Adrenal gland (tissue), 12 donors: Measurements from ENCODE around the gene LSM14B. TPM values are rescaled to one million over a fixed set of nuclear protein-coding genes. Genes with fewer than 3 reads are reported as not detected.
A peak's percentile ranks its signal among the peaks of the same experiment; 100 is the strongest.

Experiments
- DNase-seq, 7 donors: peaks; one replicate each; pipeline ENCODE4 v3.0.0-alpha.2; 2019 to 2020
- H3K27ac ChIP-seq, 5 donors: fragments of 200-600 bp; sonication (generic) in 4 of 5; 1 replicate in 3 of 5; 2 replicates in 2 of 5; pipeline versions ENCODE4 v1.5.1 to v1.8.0; 2016 to 2020; ENCODE audit warnings: mild to moderate bottlenecking in 1 of 5
- H3K27me3 ChIP-seq: fragments of 200-600 bp; 2 replicates; pipeline ENCODE4 v1.8.0; 2021
- H3K36me3 ChIP-seq, 2 donors: fragments of 200-600 bp; replicated peaks in 1 of 2; 1 replicate in 1 of 2; 2 replicates in 1 of 2; pipeline versions ENCODE4 v1.5.1 to v1.8.0; 2018 to 2022
- H3K4me1 ChIP-seq, 2 donors: fragments of 200-600 bp; replicated peaks in 1 of 2; 1 replicate in 1 of 2; 2 replicates in 1 of 2; pipeline versions ENCODE4 v1.5.1 to v1.8.0; 2018 to 2021
- H3K4me3 ChIP-seq, 4 donors: fragments of 200-600 bp; sonication (generic) in 3 of 4; one replicate each; pipeline ENCODE4 v1.5.1; 2016 to 2018
- H3K9me3 ChIP-seq, 3 donors: fragments of 200-600 bp; sonication (generic) in 1 of 3; replicated peaks in 1 of 3; 1 replicate in 2 of 3; 2 replicates in 1 of 3; pipeline versions ENCODE4 v1.5.1 to v1.8.0; 2016 to 2021
- POLR2A ChIP-seq, 2 donors: fragments of 450-650 bp; IDR thresholded peaks; one replicate each; pipeline ENCODE4 v1.6.1; 2017; ENCODE audit warnings: antibody characterized with exemption in 2 of 2, mild to moderate bottlenecking in 2 of 2, moderate library complexity in 1 of 2
- WGBS, 4 donors: extraction: QIAGEN DNeasy Blood & Tissue Kit in 2 of 4; methylation state at CpG; one replicate each; pipeline versions ENCODE4 v1.1.5 to v1.1.7; 2013 to 2017; 5-methylcytosine and 5-hydroxymethylcytosine counted together
- intact Hi-C, 2 donors: fragments of 100-400 bp; cut with DNase I; formaldehyde crosslinking; loops; one replicate each; pipeline versions ENCODE4 v1.14.1 to v1.15.0; 2022 to 2023
- polyA plus RNA-seq, 3 donors: library from polyadenylated mRNA; stranded (reverse); fragments of 200-250 nt in 2 of 3; fragments of 350-450 nt in 1 of 3; fragmentation: Illumina TruSeq in 1 of 3; extraction: RNeasy Lipid Tissue Mini Kit (QIAGEN cat#74804) in 1 of 3; gene quantifications; one replicate each; pipeline ENCODE4 v1.2.3, GENCODE V29; 2013 to 2014
- total RNA-seq, 9 donors: library from RNA; depleted of rRNA in 4 of 9; stranded (reverse); fragments of >200 nt in 4 of 9; fragments of 120-200 nt in 1 of 9; fragmentation: NEBNext Ultra II Directional in 1 of 9; extraction: Animal tissue kit (Norgen Biotek cat#: 25700) in 1 of 9; gene quantifications; one replicate each; pipeline versions ENCODE4 v1.1.0 to v1.2.4, GENCODE V29; 2013 to 2023
- TF ChIP-seq, protein P1 (sequence below), 6 experiments: fragments of 450-650 bp in 4 of 6; fragments of 200-600 bp in 2 of 6; sonication (generic) in 1 of 6; IDR thresholded peaks; 1 replicate in 5 of 6; 2 replicates in 1 of 6; pipeline versions ENCODE4 v1.5.1 to v1.8.0; 2016 to 2021; ENCODE audit warnings: antibody characterized with exemption in 6 of 6, mild to moderate bottlenecking in 2 of 6, moderate library complexity in 1 of 6
- donor health status: healthy with polysubstance abuse.
- donor health status: Bipolar disorder and iron deficiency.
- donor health status: DM: yes; HTN: yes; CAD: no.
- donor health status: DM: no; HTN: no; CAD: no.
- donor health status: DM: no; HTN: no; CAD: no.
- donor health status: DM: yes; HTN: yes; CAD: no.

LSM14B gene
- total and polyA plus RNA-seq, 12 donors, result 17.6 to 47.0 (median 29.2) TPM

DNA sequence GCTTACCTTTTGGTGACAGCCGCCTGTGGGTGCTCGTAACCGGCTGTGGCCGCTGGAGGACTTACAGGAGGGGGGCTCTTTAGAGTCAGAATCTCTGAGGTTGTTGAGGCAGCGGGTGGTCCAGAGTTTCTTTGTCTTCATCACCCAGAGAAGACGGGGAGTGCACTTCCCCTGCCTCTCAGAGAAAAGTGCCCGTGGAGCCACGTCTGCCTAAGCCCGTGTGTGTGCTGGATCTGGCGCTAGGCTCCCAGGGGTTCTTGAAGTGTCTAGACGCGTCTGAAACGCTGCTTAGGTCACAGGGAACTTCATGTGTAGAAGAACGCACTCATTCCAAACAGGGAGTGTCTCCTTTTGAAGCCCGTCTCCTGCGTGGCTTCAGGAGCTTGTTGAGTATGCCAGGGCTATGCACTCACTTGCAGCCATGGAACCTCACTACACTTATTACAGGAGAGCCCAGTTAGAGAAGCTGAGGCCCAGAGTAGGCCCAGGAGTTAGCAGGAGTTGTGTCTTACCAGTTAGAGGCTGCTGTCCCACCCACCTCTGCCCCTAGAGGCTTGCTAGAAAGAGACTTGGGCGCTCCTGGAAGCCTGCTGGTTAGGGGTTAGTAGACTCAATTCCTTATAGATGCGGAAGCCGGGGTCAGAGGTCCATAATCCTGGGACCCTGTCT is 1.3 kb downstream of the LSM14B start:
- no peak for TF ChIP-seq POLR2A (IDR thresholded peaks at IDR 0.05)
- TF ChIP-seq, protein P1, sequence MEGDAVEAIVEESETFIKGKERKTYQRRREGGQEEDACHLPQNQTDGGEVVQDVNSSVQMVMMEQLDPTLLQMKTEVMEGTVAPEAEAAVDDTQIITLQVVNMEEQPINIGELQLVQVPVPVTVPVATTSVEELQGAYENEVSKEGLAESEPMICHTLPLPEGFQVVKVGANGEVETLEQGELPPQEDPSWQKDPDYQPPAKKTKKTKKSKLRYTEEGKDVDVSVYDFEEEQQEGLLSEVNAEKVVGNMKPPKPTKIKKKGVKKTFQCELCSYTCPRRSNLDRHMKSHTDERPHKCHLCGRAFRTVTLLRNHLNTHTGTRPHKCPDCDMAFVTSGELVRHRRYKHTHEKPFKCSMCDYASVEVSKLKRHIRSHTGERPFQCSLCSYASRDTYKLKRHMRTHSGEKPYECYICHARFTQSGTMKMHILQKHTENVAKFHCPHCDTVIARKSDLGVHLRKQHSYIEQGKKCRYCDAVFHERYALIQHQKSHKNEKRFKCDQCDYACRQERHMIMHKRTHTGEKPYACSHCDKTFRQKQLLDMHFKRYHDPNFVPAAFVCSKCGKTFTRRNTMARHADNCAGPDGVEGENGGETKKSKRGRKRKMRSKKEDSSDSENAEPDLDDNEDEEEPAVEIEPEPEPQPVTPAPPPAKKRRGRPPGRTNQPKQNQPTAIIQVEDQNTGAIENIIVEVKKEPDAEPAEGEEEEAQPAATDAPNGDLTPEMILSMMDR (IDR thresholded peaks at IDR 0.05), result no peak
- Histone ChIP-seq H3K9me3 (no peaks in the 10 kb centered on the region), H3K4me3 (peak overlapping the region in 3 of 4 donors; percentile 44 to 99 (median 63)), H3K4me1 (peaks cover 9 to 15% of the 10 kb centered on the region in 2 donors), H3K36me3 (peaks cover 0 to 37% of the 10 kb centered on the region in 2 donors), H3K27ac (peak overlapping the region in 4 of 5 donors; percentile 21 to 96 (median 70)), H3K27me3 (no peaks in the 10 kb centered on the region)
- intact Hi-C loops, result no loop called here
- WGBS, 4 donors, result 27 to 40% (median 33%) methylated on average over 8 to 19 of the region's 19 CpGs
- DNase-seq, result peak in 2 of 7 donors; percentile 35

DNA sequence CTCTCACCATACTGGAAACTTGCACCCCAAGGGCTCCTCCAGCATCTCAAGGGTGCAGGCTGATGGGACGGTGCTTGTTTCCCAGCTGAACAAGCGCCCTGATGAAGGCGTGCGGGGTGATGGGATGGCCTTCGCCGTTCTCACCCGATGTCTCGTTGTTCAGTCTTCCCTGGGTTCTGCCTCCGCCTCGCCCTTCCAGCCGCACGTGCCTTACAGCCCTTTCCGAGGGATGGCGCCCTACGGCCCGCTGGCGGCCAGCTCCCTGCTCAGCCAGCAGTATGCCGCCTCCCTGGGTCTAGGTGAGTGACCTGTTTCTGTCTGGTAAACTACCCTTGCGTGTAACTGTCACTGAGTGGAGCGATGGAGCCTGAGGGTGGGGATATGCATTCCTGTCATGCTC is 3.9 kb downstream of the LSM14B start:
- intact Hi-C loops, result no loop called here
- no peak for DNase-seq
- 94 to 96% (median 94%) methylated on average over 20 of the region's 20 CpGs for WGBS, 4 donors
- H3K4me3 ChIP-seq, result no peak overlapping the region
- H3K4me1 ChIP-seq, result peaks cover 9 to 18% of the 10 kb centered on the region in 2 donors
- no peak for TF ChIP-seq POLR2A (IDR thresholded peaks at IDR 0.05)
- H3K36me3 ChIP-seq, result peaks cover 0 to 62% of the 10 kb centered on the region in 2 donors
- no peaks in the 10 kb centered on the region for H3K27me3 ChIP-seq
- no peak overlapping the region for H3K27ac ChIP-seq
- H3K9me3 ChIP-seq, result no peaks in the 10 kb centered on the region

DNA sequence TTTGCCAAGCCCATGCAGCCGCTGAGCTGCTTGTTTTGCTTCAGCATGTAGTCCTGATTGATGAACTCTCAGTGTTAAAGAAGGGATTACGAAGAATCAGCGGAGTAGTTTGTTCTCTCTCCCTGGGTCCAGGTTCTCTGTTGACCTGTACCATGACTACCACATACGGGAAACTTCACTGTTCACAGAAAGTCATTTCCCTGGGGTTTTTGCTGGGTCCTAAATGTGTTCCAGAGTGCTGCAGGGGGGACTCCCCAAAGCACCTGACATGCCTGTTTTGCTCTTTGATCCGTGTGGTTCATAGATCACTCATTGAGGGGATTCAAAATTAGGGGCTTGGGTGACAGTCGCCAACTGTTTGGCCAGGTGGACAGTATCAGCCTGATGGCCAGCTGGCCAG is 5.5 kb downstream of the LSM14B start:
- no peak for DNase-seq
- Histone ChIP-seq H3K4me3 (no peak overlapping the region), H3K9me3 (no peaks in the 10 kb centered on the region), H3K27ac (no peak overlapping the region), H3K27me3 (no peaks in the 10 kb centered on the region), H3K4me1 (peaks cover 9 to 19% of the 10 kb centered on the region in 2 donors), H3K36me3 (peaks cover 0 to 79% of the 10 kb centered on the region in 2 donors)
- TF ChIP-seq, protein P1 (IDR thresholded peaks at IDR 0.05), result no peak
- TF ChIP-seq POLR2A (IDR thresholded peaks at IDR 0.05), result no peak
- intact Hi-C loops, result no loop called here
- WGBS, 4 donors, result 79 to 90% (median 90%) methylated on average over 4 to 6 of the region's 6 CpGs

DNA sequence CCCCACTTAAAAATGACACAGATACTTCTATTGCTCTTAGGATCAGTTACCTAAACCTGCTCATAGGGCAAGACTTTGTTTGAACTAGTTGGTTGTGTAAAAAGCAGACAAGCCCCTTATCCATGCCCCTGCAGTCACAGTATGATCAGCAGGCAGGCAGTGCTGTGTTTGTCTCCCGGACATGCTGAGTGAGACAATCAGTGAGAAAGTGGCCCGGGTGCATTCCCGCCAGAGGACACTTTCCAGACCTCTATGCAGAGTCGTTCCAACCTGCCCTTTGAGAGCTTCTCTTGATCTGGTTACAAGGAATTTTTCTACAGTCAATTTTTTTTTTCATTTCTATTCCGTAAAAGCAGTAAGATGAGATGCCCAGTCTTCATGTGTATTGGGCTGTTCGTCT is 6.2 kb downstream of the LSM14B start:
- Histone ChIP-seq H3K27me3 (no peaks in the 10 kb centered on the region), H3K27ac (no peak overlapping the region), H3K9me3 (no peaks in the 10 kb centered on the region), H3K36me3 (peaks cover 0 to 85% of the 10 kb centered on the region in 2 donors), H3K4me1 (peaks cover 6 to 20% of the 10 kb centered on the region in 2 donors), H3K4me3 (no peak overlapping the region)
- no peak for TF ChIP-seq POLR2A (IDR thresholded peaks at IDR 0.05)
- TF ChIP-seq, protein P1 (IDR thresholded peaks at IDR 0.05), result no peak
- intact Hi-C loops, result no loop called here
- WGBS, 4 donors, result 86 to 92% (median 87%) methylated on average over 6 of the region's 6 CpGs
- DNase-seq, result no peak
